Ishikawa (cell line): ENCODE results near the gene ST6GALNAC3.

Experiments used
- CEBPB ChIP-seq: IDR thresholded peaks from 2 replicates; pipeline ENCODE4 v1.6.1; 2012
- CREB1 ChIP-seq: IDR thresholded peaks from 2 replicates; pipeline ENCODE4 v1.6.1; 2012; ENCODE audit warnings: low read depth
- EP300 ChIP-seq: IDR thresholded peaks from 2 replicates; pipeline ENCODE4 v1.6.1; 2012; ENCODE audit warnings: borderline replicate concordance
- FOXM1 ChIP-seq: IDR thresholded peaks from 2 replicates; pipeline ENCODE4 v1.6.1; 2012; ENCODE audit warnings: low read depth, borderline replicate concordance
- TAF1 ChIP-seq: IDR thresholded peaks from 2 replicates; pipeline ENCODE4 v1.6.1; 2012; ENCODE audit warnings: low read depth, mild to moderate bottlenecking
- TCF12 ChIP-seq: IDR thresholded peaks from 2 replicates; pipeline ENCODE4 v1.6.1; 2012; ENCODE audit warnings: low read depth
- TEAD4 ChIP-seq: IDR thresholded peaks from 2 replicates; pipeline ENCODE4 v1.6.1; 2012
- TF ChIP-seq, protein P1 (sequence below): IDR thresholded peaks from 2 replicates; pipeline ENCODE4 v1.6.1; 2012
- TF ChIP-seq, protein P2 (sequence below): IDR thresholded peaks from 2 replicates; pipeline ENCODE4 v1.6.1; 2012

GRCh38 chr1:76635784-76636183, 561.2 kb downstream of the ST6GALNAC3 start:
- no peak for TF ChIP-seq TCF12
- TF ChIP-seq CEBPB, result no peak
- TF ChIP-seq CREB1, result no peak
- TF ChIP-seq FOXM1, result no peak
- TF ChIP-seq, protein P1, sequence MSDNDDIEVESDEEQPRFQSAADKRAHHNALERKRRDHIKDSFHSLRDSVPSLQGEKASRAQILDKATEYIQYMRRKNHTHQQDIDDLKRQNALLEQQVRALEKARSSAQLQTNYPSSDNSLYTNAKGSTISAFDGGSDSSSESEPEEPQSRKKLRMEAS, result no peak
- no peak for TF ChIP-seq TAF1
- TF ChIP-seq, protein P2, sequence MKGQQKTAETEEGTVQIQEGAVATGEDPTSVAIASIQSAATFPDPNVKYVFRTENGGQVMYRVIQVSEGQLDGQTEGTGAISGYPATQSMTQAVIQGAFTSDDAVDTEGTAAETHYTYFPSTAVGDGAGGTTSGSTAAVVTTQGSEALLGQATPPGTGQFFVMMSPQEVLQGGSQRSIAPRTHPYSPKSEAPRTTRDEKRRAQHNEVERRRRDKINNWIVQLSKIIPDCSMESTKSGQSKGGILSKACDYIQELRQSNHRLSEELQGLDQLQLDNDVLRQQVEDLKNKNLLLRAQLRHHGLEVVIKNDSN, result no peak
- no peak for TF ChIP-seq EP300
- no peak for TF ChIP-seq TEAD4
